ENCODE results near the gene ANKRD33B. TPM values are rescaled to one million over a fixed set of nuclear protein-coding genes. Genes with fewer than 3 reads are reported as not detected.

The ANKRD33B gene
- total RNA-seq, 4 donors from 2014 or later, result 0.70 to 6.6 (median 3.6) TPM

GRCh38 chr5:10703676-10704075, 139.8 kb downstream of the ANKRD33B start:
- Histone ChIP-seq H3K4me1 (peaks cover 0 to 20% (median 6%) of the 10 kb centered on the region in 4 donors), H3K9me3 (no peaks in the 10 kb centered on the region), H3K27ac (no peak overlapping the region), H3K27me3 (no peaks in the 10 kb centered on the region), H3K36me3 (no peaks in the 10 kb centered on the region), H3K4me3 (no peak overlapping the region)
- TF ChIP-seq CTCF (IDR thresholded peaks at IDR 0.05), result no peak
- no peak for TF ChIP-seq POLR2A (IDR thresholded peaks at IDR 0.05)
- peak in 2 of 3 donors; percentile 64 to 77 for DNase-seq

GRCh38 chr5:10704949-10705621, 141.2 kb downstream of the ANKRD33B start:
- Histone ChIP-seq H3K27ac (peak overlapping the region in 1 of 4 donors; percentile 33), H3K9me3 (no peaks in the 10 kb centered on the region), H3K36me3 (no peaks in the 10 kb centered on the region), H3K4me1 (peaks cover 0 to 20% (median 6%) of the 10 kb centered on the region in 4 donors), H3K27me3 (no peaks in the 10 kb centered on the region), H3K4me3 (no peak overlapping the region)
- no peak for TF ChIP-seq CTCF (IDR thresholded peaks at IDR 0.05)
- no peak for TF ChIP-seq POLR2A (IDR thresholded peaks at IDR 0.05)
- no peak for DNase-seq

GRCh38 chr5:10705747-10706146, 141.9 kb downstream of the ANKRD33B start:
- no peak overlapping the region for H3K27ac ChIP-seq
- no peaks in the 10 kb centered on the region for H3K27me3 ChIP-seq
- DNase-seq, result no peak
- peaks cover 0 to 20% (median 2%) of the 10 kb centered on the region in 4 donors for H3K4me1 ChIP-seq
- TF ChIP-seq POLR2A (IDR thresholded peaks at IDR 0.05), result no peak
- TF ChIP-seq CTCF (IDR thresholded peaks at IDR 0.05), result no peak
- H3K9me3 ChIP-seq, result no peaks in the 10 kb centered on the region
- H3K4me3 ChIP-seq, result no peak overlapping the region
- H3K36me3 ChIP-seq, result no peaks in the 10 kb centered on the region

- Histone ChIP-seq H3K27me3 (no peaks in the 10 kb centered on the region), H3K4me1 (peaks cover 0 to 20% (median 0%) of the 10 kb centered on the region in 4 donors), H3K36me3 (no peaks in the 10 kb centered on the region), H3K27ac (no peak overlapping the region), H3K9me3 (no peaks in the 10 kb centered on the region), H3K4me3 (no peak overlapping the region)
- no peak for DNase-seq
- TF ChIP-seq CTCF (IDR thresholded peaks at IDR 0.05) (no peak), POLR2A (IDR thresholded peaks at IDR 0.05) (no peak)
Observed at GRCh38 chr5:10706326-10706725, 142.5 kb downstream of the ANKRD33B start.

Small RNA genes within 50 kb of the gene (small RNA-seq; reads per million reads assigned to genes)
- gene AC012629.4 (0 reads per million in 2 donors), gene AC112200.1 (0 reads per million in 2 donors)

Other genes with a start within 250 kb of the ANKRD33B start
- gene MARCHF6, start 210.4 kb upstream of the ANKRD33B start, total RNA-seq, result 100 to 1,000 TPM in 3 of 4 donors, 10 to 100 TPM in 1; 88.3 to 228 (median 174) TPM
- gene ROPN1L, start 122.2 kb upstream of the ANKRD33B start, total RNA-seq, result 1 to 10 TPM in 1 of 4 donors, not detected in 3; 1.7 TPM
- 100 to 1,000 TPM in 2 of 4 donors, 10 to 100 TPM in 2; 52.0 to 138 (median 111) TPM for gene DAP, start 197.2 kb downstream of the ANKRD33B start, total RNA-seq